KOPT-K1 (cell line): ENCODE data around the gene SUMO3.

Experiments used
- H3K27ac ChIP-seq: fragments of 200-600 bp; sonication (generic); 2 replicates; pipeline ENCODE4 v1.5.1; 2016; ENCODE audit warnings: antibody characterized with exemption, mild to moderate bottlenecking, low read depth, low read length; ENCODE audit not compliant: poor library complexity, severe bottlenecking
- H3K36me3 ChIP-seq: fragments of 200-600 bp; sonication (generic); 2 replicates; pipeline ENCODE4 v1.5.1; 2017; ENCODE audit warnings: antibody characterized with exemption, mild to moderate bottlenecking, low read length, moderate library complexity; ENCODE audit not compliant: insufficient read depth
- H3K9me3 ChIP-seq: fragments of 200-600 bp; sonication (generic); 2 replicates; pipeline ENCODE4 v1.5.1; 2017; ENCODE audit warnings: antibody characterized with exemption, low read length, mild to moderate bottlenecking; ENCODE audit not compliant: insufficient read depth, poor library complexity, severe bottlenecking

The SUMO3 gene

GRCh38 chr21:44790368-44790767 lies 27.5 kb downstream of the SUMO3 start:
- H3K27ac ChIP-seq: no peak overlapping the region
- H3K9me3 ChIP-seq: no peaks in the 10 kb centered on the region
- H3K36me3 ChIP-seq: peaks cover 56% of the 10 kb centered on the region

GRCh38 chr21:44789880-44790279 lies 28.0 kb downstream of the SUMO3 start:
- Histone ChIP-seq H3K36me3 (peaks cover 61% of the 10 kb centered on the region), H3K9me3 (no peaks in the 10 kb centered on the region), H3K27ac (no peak overlapping the region)

- peaks cover 74% of the 10 kb centered on the region for H3K36me3 ChIP-seq
- H3K27ac ChIP-seq: no peak overlapping the region
- H3K9me3 ChIP-seq: no peaks in the 10 kb centered on the region
Measured at GRCh38 chr21:44785620-44786335, 32.1 kb downstream of the SUMO3 start.

GRCh38 chr21:44784810-44785209 lies 33.1 kb downstream of the SUMO3 start:
- no peaks in the 10 kb centered on the region for H3K9me3 ChIP-seq
- H3K36me3 ChIP-seq: peaks cover 74% of the 10 kb centered on the region
- no peak overlapping the region for H3K27ac ChIP-seq

GRCh38 chr21:44783020-44783696 lies 34.7 kb downstream of the SUMO3 start:
- peaks cover 84% of the 10 kb centered on the region for H3K36me3 ChIP-seq
- no peaks in the 10 kb centered on the region for H3K9me3 ChIP-seq
- H3K27ac ChIP-seq: no peak overlapping the region

GRCh38 chr21:44780767-44781459 lies 36.9 kb downstream of the SUMO3 start:
- Histone ChIP-seq H3K27ac (no peak overlapping the region), H3K9me3 (no peaks in the 10 kb centered on the region), H3K36me3 (peaks cover 87% of the 10 kb centered on the region)

- H3K9me3 ChIP-seq: no peaks in the 10 kb centered on the region
- H3K27ac ChIP-seq: no peak overlapping the region
- peaks cover 87% of the 10 kb centered on the region for H3K36me3 ChIP-seq
Measured at GRCh38 chr21:44780137-44780502, 37.7 kb downstream of the SUMO3 start.

- Histone ChIP-seq H3K36me3 (peaks cover 87% of the 10 kb centered on the region), H3K27ac (no peak overlapping the region), H3K9me3 (no peaks in the 10 kb centered on the region)
Measured at GRCh38 chr21:44779417-44780136, 38.3 kb downstream of the SUMO3 start.

- Histone ChIP-seq H3K36me3 (peaks cover 87% of the 10 kb centered on the region), H3K9me3 (no peaks in the 10 kb centered on the region), H3K27ac (no peak overlapping the region)
Measured at GRCh38 chr21:44778983-44779382, 38.9 kb downstream of the SUMO3 start.

GRCh38 chr21:44778499-44778911 lies 39.4 kb downstream of the SUMO3 start:
- no peaks in the 10 kb centered on the region for H3K9me3 ChIP-seq
- no peak overlapping the region for H3K27ac ChIP-seq
- peaks cover 87% of the 10 kb centered on the region for H3K36me3 ChIP-seq

- Histone ChIP-seq H3K36me3 (peaks cover 87% of the 10 kb centered on the region), H3K27ac (no peak overlapping the region), H3K9me3 (no peaks in the 10 kb centered on the region)
Measured at GRCh38 chr21:44778094-44778493, 39.8 kb downstream of the SUMO3 start.

GRCh38 chr21:44774972-44775371 lies 42.9 kb downstream of the SUMO3 start:
- H3K27ac ChIP-seq: no peak overlapping the region
- peaks cover 92% of the 10 kb centered on the region for H3K36me3 ChIP-seq
- no peaks in the 10 kb centered on the region for H3K9me3 ChIP-seq

- H3K27ac ChIP-seq: no peak overlapping the region
- peaks cover 93% of the 10 kb centered on the region for H3K36me3 ChIP-seq
- no peaks in the 10 kb centered on the region for H3K9me3 ChIP-seq
Measured at GRCh38 chr21:44773291-44773932, 44.5 kb downstream of the SUMO3 start.

GRCh38 chr21:44771896-44772525 lies 45.9 kb downstream of the SUMO3 start:
- H3K27ac ChIP-seq: no peak overlapping the region
- H3K36me3 ChIP-seq: peaks cover 84% of the 10 kb centered on the region
- H3K9me3 ChIP-seq: no peaks in the 10 kb centered on the region
